Ammon's horn (tissue), 1 donor: ENCODE results near the gene KAT6B.

Experiments
- DNase-seq: peaks from one replicate; pipeline ENCODE4 v3.0.0-alpha.2; 2016; ENCODE audit warnings: low spot score

The KAT6B gene

DNA sequence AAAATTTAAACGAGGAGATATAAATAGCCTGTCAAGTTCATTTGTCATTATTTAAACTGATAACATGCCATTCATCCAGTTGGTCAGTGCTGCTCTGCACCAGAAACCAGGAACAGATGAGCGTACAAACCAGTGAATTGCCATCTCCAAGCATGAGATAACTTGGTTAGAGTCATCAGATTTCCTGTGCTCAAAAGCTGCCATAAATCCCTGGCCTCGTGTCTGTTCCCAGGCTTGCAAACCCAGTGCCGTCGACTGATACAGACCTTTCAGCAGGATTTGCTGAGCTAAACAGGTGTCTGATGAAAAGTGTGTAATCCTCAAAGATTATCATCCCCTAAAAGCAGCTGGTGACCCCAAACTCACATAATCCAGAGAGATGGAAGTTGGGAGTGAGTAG is 189.0 kb downstream of the KAT6B start:
- no peak for DNase-seq

DNA sequence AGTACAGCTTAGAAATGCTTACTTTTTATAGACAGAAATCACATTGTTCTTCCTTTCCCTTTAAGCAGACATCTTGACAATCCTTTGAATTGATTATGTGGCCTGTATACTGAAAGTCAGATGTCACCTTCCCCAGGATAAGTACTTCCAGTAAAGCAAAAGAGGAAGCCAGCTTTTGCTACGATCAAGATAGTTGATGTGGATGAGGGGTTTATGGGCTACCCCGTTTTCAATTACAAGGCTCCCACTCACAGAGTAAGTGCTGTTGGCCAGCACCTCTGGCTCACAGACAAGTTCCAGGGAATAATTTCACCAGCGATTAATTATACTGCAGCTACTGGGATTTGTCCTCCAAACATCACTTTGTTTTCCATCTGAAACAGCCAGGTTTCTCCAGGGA is 189.9 kb downstream of the KAT6B start:
- DNase-seq, result no peak

DNA sequence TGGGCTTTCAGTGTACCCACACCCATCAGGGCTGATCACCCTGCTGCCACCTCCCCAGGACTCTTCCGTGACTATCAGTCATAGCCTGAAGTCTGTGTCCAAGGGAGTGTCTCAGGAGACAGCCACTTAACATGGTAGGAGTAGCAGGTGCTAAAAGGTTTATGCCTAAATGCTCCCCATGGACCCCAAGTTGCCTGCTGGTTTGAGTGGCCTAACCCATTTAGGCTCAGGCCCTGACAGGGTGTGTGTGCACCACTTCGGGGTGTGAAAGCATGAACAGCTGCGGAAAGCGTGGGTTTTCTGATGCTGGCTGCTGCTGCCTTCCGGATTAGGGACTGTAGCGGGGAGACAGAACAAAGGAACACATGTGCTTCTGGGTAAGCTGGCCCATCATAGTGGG is 191.9 kb downstream of the KAT6B start:
- DNase-seq, result no peak

DNA sequence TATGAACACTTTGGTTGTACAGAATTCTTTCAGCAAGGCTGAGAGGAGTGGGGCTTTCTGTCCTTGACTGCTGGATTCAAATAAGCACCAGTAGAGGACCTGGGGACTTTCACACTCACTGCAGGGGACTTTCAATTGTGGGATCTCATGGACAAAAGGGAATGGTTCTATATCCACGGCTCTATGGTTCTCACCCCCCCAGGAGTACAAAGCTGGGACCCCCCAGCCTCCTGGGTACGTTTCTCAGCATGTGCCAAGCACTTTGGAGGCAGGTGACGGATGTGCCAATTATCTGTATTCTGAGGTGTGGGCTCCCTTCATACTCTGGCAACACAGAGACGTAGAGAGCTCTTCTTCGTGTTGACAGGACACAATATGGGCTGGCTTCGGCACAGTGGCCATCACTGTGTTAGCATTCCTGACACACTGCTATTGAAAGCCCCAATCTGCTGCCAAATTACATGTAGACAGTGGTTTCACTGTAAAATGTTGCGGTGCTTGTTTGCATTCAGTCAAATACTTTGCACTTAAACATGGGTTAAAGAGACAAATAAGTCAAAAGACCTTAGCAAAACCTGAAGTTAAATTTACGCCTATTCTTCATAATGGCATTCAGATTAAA is 192.4 kb downstream of the KAT6B start:
- DNase-seq, result no peak

DNA sequence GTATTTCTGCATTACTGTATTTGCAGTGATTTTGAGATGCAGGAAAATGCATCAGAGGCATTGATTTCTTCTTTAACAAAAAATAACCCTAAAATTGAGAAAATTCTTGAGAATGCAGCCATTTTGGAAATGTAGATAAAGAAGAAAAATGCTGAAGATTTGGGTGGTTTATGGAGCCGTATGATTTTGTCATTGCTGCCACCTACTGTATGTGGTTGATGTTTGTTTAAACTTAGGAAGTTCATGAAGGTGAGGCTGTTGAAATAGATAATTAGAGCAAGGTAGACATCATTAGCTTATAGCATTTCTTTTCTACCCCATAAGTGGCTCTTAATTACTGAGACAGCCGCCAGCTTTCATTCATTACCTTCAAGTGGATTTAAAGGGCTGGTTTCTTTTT is 193.0 kb downstream of the KAT6B start:
- DNase-seq, result peak; percentile 59

DNA sequence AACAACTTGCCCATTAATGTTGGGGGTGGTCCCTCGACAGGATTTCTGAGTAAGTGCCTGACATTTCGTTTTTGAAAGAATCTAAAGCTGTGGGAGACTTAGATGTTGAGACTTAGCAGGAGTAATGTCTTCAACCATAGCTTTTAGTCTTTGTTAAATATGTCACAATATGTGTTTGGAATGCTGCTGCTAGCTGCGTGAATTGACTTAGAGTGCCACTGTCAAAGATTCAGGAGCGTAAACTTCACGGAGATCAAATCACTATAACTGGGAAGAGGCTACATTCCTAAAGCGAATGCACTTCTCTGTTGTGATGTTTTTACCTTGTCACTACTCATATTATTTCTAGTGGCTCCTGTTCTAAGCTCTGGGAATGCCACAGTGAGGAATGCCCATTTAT is 193.8 kb downstream of the KAT6B start:
- no peak for DNase-seq

DNA sequence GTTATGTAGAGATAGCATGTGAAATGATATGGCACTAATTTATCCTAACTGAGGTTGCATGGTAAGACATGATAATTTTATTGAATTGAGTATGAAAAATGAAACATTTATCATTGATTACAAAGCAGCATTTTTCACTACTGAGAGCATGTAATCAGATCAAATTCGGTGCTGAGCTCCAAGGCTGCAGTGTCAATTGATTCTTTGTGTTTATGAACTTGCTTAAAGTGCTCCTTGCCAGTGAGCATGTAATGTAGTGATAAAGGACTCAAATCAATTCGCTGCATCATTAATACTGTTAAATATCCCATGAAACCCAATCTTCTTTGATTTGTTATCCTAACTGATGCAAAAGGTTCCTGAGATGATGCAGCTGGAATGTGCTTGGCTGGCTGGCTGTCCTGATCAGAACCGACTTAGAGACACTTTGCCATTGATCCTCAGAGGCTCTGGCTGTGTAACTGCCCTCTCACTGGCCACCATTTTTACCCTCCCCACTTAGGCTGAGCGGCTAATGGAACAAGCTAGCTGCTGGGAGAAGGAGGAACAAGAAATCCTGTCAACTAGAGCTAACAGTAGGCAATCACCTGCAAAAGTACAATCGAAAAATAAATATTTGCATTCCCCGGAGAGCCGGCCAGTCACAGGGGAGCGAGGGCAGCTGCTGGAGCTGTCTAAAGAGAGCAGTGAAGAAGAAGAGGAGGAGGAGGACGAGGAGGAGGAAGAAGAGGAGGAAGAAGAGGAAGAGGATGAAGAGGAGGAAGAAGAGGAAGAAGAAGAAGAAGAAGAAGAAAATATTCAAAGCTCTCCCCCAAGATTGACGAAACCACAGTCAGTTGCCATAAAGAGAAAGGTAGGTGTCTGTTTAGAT is 195.2 kb downstream of the KAT6B start:
- DNase-seq, result no peak

DNA sequence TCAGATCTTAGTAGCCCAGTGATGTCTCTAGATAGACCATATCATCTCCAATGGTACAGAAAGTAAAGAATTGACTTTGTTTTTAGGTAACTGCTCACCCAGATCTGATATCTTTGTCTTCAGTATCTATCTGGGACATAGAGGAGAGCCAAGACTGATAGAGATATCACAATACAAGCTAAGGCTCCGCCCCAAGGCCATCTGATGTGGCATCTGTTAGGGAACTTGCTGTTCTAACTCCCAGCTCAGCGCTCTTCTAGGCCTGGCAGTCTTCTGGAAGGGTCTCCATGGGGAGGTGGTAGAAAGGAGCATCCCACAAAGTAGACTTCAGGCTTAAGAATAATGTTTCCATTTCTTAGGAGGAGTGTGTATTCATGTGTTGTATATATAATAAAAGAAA is 196.7 kb downstream of the KAT6B start:
- DNase-seq, result no peak

DNA sequence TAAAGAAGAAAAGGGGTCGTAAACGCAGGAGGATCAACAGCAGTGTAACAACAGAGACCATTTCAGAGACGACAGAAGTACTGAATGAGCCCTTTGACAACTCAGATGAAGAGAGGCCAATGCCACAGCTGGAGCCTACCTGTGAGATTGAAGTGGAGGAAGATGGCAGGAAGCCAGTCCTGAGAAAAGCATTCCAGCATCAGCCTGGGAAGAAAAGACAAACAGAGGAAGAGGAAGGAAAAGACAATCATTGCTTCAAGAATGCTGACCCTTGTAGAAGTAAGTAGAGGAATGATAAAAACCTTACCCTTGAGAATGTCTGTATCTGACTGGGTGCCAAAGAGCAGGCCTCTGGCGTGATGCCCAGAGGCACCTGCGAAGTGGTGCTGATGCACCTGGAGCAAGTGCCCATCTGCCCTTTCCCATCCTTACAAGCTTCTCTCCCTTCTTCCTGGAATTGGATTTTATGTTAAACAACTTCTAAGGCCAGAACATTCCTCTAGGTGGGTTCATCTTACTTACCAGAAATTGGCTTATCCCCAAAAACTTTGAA is 198.6 kb downstream of the KAT6B start:
- no peak for DNase-seq

DNA sequence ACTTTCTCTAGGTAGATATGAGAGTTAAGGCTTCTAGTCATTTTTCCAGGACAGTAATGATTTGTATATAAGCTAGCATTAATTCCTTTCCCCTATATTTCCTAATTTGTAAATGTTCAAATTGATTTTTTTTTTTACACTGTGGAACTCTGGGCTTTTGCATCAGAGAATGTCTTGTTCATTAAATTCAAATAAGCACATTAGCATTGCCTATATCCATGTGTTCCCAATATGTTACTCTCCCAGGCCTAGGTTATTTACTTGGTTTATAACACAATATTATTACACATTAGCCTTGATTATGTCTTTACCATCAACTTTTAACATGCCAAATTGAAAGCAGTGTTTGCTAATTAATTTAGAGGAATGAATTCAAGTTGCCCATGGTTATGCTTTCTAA is 201.6 kb downstream of the KAT6B start:
- no peak for DNase-seq

DNA sequence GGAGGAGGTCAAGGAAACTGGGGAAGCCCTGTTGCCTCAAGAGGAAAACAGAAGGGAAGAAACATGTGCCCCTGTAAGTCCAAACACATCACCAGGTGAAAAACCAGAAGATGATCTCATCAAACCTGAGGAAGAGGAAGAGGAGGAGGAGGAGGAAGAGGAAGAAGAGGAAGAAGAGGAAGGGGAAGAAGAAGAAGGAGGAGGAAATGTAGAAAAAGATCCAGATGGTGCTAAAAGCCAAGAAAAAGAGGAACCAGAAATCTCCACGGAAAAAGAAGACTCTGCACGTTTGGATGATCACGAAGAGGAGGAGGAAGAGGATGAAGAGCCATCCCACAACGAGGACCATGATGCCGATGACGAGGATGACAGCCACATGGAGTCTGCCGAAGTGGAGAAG is 202.3 kb downstream of the KAT6B start:
- DNase-seq, result no peak

DNA sequence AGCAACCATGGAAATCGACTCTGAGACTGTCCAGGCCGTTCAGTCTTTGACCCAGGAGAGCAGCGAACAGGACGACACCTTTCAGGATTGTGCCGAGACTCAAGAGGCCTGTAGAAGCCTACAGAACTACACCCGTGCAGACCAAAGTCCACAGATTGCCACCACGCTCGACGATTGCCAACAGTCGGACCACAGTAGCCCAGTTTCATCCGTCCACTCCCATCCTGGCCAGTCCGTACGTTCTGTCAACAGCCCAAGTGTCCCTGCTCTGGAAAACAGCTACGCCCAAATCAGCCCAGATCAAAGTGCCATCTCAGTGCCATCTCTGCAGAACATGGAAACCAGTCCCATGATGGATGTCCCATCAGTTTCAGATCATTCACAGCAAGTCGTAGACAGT is 203.0 kb downstream of the KAT6B start:
- no peak for DNase-seq

DNA sequence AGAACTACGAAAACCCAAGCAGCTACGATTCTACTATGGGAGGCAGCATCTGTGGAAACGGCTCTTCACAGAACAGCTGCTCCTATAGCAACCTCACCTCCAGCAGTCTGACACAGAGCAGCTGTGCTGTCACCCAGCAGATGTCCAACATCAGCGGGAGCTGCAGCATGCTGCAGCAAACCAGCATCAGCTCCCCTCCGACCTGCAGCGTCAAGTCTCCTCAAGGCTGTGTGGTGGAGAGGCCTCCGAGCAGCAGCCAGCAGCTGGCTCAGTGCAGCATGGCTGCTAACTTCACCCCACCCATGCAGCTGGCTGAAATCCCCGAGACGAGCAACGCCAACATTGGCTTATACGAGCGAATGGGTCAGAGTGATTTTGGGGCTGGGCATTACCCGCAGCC is 203.5 kb downstream of the KAT6B start:
- DNase-seq, result no peak

DNA sequence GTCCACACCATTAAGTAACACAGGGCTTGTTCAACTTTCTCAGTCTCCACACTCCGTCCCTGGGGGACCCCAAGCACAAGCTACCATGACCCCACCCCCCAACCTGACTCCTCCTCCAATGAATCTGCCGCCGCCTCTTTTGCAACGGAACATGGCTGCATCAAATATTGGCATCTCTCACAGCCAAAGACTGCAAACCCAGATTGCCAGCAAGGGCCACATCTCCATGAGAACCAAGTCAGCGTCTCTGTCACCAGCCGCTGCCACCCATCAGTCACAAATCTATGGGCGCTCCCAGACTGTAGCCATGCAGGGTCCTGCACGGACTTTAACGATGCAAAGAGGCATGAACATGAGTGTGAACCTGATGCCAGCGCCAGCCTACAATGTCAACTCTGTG is 204.0 kb downstream of the KAT6B start:
- no peak for DNase-seq

DNA sequence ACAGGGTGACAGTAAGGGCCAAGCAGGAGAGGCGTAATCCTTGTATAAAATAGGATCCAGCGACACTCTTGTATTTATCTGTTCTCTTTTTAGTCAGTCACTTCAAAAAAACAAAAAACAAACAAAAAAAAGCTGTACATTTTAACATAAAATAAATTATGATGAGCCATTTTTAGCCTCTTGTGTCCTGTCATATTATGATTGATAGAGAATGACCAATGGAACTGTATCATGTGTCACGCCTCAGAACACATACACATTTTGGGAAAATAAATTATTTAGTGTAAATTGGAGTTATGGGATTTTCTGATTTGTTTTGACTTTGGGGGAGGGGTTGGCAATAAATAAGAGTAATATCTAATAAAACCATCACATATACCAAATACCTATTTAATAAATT is 205.7 kb downstream of the KAT6B start:
- DNase-seq, result no peak

DNA sequence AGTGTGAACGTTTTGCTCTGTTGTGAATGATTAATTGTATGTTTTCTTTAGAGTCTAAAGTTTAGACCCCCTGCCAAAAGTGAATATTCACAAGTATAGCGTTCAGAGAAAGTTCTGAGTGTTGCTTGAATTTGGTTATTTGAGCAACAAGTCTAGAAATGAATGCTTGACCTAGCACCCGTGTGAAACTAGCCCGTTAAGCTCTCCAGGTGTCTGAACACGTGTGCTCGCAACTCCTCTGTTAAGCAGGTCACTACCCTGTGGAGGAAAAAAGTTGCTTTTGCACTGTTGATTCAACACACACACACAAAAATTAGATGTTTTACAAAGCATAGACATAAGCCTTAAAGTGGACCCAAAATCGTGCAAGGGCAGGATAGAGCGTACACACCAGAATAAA is 206.4 kb downstream of the KAT6B start:
- no peak for DNase-seq

DNA sequence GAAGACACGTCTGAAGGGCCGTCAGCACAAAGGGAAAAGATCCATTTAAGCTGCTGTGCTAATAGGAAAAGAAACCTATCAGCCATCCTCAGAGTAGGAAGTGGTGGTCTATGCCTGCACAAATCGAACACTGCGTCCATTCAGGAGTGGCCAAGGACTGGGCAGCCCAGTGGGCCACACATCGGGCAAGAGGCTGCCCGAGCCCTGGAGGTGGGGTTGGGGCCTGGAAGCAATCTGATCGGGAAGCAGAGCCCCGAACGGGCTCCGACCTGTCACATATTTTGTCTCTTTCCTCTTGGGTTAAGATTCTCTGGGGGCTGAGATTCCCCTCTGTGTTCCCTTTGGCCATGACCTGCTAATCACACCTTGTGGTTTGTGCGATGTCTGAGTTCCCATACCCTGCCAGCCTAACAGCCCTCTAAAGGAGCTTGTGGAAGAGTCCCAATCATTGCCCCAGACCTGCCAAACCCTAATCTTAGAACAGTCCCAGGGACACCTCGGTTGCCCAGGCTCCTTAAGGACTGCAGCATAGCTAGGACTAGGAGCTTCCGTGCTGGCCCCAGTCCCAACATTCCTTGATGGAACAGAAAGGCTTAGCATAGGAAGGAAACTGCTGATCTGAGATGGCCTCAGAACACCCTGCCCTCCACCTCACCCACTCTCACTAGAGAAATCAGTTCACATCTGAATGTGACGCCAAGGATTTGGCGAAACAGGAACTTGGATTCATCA is 207.2 kb downstream of the KAT6B start:
- no peak for DNase-seq

DNA sequence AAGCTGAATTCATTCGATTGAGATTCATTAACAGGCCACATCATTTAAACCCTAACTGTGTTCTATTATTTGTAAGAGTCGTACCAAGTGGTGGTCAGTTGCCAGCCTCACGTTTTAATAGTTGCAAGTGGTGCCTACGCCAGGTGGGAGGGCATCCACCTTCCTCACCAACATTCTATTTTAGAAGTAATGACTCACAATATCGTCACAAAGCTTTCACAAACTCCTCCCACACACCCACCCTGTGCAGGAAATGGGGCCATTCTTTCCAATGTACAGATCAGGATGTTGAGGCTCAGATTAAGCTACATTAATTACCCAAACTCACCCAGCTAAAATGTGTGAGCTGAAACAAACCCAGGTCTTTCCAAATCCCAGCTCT is 207.7 kb downstream of the KAT6B start:
- DNase-seq, result no peak

DNA sequence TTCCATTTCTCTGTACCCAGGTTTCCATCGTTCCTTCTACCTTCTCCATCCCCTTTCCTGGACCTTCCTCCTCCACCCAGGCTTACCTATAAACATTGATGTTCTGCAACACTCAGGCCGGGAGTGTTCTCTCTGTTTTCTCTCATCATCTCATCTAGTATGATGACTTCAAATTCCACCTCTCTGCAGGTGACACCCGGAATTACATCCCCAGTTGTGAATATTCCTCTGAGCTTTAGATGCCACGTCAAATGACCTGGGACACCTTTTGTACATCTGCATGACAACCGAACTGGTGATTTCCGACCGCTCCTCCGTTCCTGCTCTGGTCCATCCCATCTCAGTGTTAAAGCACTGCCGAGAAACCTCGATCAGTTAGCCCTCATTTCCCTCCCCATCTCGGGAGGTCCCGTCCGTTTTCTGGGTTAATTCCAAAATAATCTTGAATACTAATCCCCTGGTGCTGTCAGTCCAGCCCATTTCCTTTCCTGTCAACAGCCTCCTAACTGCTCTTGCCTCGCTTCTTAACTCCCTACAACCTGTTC is 208.4 kb downstream of the KAT6B start:
- no peak for DNase-seq

DNA sequence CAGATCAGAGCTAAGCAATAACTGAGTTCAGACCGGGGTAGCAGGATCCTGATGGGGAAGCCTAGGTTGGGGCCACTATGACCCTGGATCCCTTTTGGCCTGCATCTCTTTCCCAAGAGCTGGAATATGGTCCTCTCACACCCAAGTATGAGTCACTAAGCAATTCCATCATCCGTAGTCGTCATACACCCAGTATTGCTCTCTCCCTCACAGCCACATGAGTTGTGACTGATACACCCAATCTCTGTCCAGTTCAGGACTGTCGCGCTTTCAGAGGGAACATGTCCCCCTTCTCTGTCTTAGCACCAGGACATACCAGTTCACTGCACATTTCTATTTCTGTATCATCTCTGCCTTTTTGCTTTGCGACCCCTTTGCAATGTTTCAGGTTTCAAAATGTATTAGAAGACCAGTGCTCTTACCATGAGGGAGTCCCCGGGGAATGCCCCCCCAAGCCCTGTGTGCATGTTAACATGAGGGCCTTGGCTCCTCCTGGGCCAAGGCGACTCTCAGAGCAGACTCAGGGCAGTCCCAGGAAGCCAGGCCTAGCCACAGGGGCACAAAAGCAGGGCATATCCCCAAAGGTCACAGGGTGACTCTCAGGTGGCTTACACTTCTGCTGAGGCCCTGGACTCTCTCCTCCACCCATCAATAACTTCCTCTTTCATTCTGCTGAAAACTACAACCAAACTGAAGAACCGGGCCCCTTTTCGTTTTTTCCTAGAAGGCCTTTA is 209.7 kb downstream of the KAT6B start:
- no peak for DNase-seq

DNA sequence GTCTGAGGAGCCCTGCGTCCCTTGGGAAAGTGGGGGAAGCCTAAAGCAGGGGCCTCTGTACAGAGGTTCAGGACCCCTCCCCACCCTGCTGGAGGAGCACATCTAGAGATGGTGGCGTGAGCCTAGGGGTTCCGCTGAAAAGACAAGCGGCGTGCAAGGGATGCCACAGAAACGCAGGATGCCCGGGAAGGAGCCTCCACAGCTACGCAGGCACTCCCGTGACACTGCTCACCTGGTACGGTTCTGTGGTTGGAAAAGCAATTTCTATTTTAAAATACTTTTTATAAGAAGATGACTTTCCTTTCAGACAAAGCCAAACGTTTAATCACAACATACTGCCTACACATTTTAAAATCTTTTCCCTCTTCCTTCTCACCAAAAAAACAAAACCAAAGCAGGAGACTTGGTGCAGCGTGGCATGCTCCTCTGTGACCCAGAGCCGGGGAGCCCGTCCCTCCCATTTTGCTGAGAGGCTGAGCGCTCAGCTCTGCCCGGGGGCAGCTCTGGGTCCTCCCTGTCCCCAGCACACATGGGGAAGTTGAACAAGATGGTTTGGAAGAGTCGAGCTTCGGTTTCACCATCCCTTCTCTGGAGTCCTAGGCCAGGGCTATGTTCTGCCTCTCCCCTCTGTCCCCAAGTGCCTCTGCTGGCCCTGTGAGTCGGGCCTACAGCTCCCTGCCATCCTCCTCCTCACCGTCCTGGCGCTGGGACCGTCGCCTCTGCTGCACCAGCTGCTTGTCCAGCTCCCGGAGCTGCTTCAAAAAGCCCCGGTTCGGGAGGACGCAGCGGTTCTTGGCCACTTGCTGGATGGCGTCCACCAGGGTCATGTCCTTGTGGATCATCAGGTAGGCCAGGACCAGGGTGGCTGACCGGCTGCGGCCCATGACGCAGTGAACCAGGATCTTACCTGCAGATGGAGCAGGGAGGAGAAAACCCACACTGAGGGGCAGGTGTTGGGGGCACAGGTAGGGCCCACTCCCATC is 211.1 kb downstream of the KAT6B start:
- no peak for DNase-seq
